Panc1 (cell line): ENCODE results near the gene ANKRD13A. TPM values are rescaled to one million over a fixed set of nuclear protein-coding genes. Genes with fewer than 3 reads are reported as not detected.

Experiments
- ATAC-seq: fragments of 200-7000 bp; cut with Tn5 transposase; 2 replicates; pipeline ENCODE4 v1.9.1; 2020; ENCODE audit warnings: mild to moderate bottlenecking, moderate library complexity
- BruUV-seq: library from RNA; stranded (reverse); fragments of 400-500 nt; replicated peaks from 2 replicates; lab custom pipeline; 2021; lab: Mats Ljungman, UMichigan
- CTCF ChIA-PET: fragments of 300-600 bp; sonication (Branson Sonifier 250); formaldehyde crosslinking; loops from one replicate; lab custom pipeline; 2022; ENCODE audit warnings: antibody characterized with exemption; lab: Charles Lee
- POLR2A ChIA-PET: fragments of 300-600 bp; sonication (Branson Sonifier 250); formaldehyde crosslinking; loops from one replicate; lab custom pipeline; 2022; ENCODE audit warnings: antibody characterized with exemption; lab: Charles Lee
- DNase-seq: peaks from one replicate; pipeline ENCODE4 v3.0.0-alpha.2; 2010; ENCODE audit warnings: low read depth, low spot score
- H3K27ac ChIP-seq: 2 replicates; pipeline ENCODE4 v1.5.1; 2011; ENCODE audit warnings: mild to moderate bottlenecking, low read length, inconsistent platforms
- H3K27me3 ChIP-seq: fragments of 200-500 bp; sonication (Bioruptor generic); 2 replicates; pipeline ENCODE4 v1.6.0; 2014; ENCODE audit warnings: low read length, inconsistent platforms; ENCODE audit not compliant: control insufficient read depth, insufficient read depth
- H3K36me3 ChIP-seq: fragments of 200-500 bp; sonication (Bioruptor generic); 2 replicates; pipeline ENCODE4 v1.5.1; 2014; ENCODE audit warnings: inconsistent platforms, mild to moderate bottlenecking, low read length, moderate library complexity; ENCODE audit not compliant: control insufficient read depth, insufficient read depth
- H3K4me1 ChIP-seq: 2 replicates; pipeline ENCODE4 v1.5.1; 2011; ENCODE audit warnings: inconsistent platforms, mild to moderate bottlenecking, low read length, moderate library complexity; ENCODE audit not compliant: control insufficient read depth, insufficient read depth
- H3K4me3 ChIP-seq, 2 experiments: 2 replicates each; pipeline ENCODE4 v1.5.1; 2011 to 2012; ENCODE audit warnings: low read depth in 2 of 2, low read length in 2 of 2, mild to moderate bottlenecking in 2 of 2, inconsistent platforms in 1 of 2, moderate library complexity in 1 of 2
- H3K9me3 ChIP-seq: fragments of 200-500 bp; sonication (Bioruptor generic); 2 replicates; pipeline ENCODE4 v1.5.1; 2014; ENCODE audit warnings: low read depth, mild to moderate bottlenecking, inconsistent platforms, low read length, moderate library complexity; ENCODE audit not compliant: control insufficient read depth, insufficient read depth
- POLR2AphosphoS5 ChIP-seq: IDR thresholded peaks from 2 replicates; pipeline ENCODE4 v1.6.1; 2012; ENCODE audit warnings: mild to moderate bottlenecking, low read depth, low read length, moderate library complexity
- REST ChIP-seq, 2 experiments: IDR thresholded peaks; 2 replicates each; pipeline ENCODE4 v1.6.1; 2011 to 2012; ENCODE audit warnings: low read depth in 2 of 2, control low read depth in 1 of 2, low read length in 1 of 2, mild to moderate bottlenecking in 1 of 2, moderate library complexity in 1 of 2; ENCODE audit not compliant: insufficient read depth in 1 of 2
- SIN3A ChIP-seq: IDR thresholded peaks from 2 replicates; pipeline ENCODE4 v1.6.1; 2012; ENCODE audit warnings: low read depth, mild to moderate bottlenecking, low read length, moderate library complexity, borderline replicate concordance; ENCODE audit not compliant: insufficient read depth
- TCF7L2 ChIP-seq: IDR thresholded peaks from 2 replicates; pipeline ENCODE4 v1.6.1; 2011; ENCODE audit warnings: mild to moderate bottlenecking, low read depth, low read length, inconsistent platforms
- in situ Hi-C: cut with HindIII; loops from 2 replicates; pipeline ENCODE4 v1.10.0; 2016; ENCODE audit warnings: low sequenced_read_pairs, low pct_unique_long_range_greater_than_20kb
- intact Hi-C: fragments of 100-400 bp; cut with micrococcal nuclease; formaldehyde crosslinking; loops from one replicate; pipeline ENCODE4 v1.10.0; 2022; ENCODE audit not compliant: unreplicated experiment
- total RNA-seq: library from RNA; stranded (reverse); gene quantifications from one replicate; pipeline ENCODE4 v1.2.1, GENCODE V29; 2021; ENCODE audit not compliant: unreplicated experiment
- TF ChIP-seq, protein P1 (sequence below): fragments of 450-650 bp; IDR thresholded peaks from 2 replicates; pipeline ENCODE4 v1.5.1; 2017; ENCODE audit warnings: mild to moderate bottlenecking

The ANKRD13A gene
- total RNA-seq, 1 experiment from 2014 or later, result 34.4 TPM

DNA sequence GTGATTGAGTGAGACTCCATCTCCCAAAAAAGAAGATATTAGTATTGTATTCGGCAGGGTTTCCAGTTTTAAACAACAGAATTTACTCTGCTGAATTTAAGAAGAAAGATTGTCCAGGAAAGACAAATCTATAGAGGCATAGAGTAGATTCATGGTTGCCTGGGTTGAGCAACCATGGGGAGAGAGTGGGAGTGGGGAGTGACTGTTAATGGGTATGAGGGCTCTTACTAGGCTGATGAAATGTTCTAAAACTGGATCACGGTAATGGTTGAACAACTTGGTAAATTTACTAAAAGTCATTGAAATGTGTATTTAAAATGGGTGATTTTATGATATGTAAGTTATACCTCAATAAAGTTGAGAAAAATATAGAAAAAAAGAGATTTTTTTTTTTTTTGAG is 63.0 kb downstream of the ANKRD13A start:
- no peak overlapping the region for H3K4me3 ChIP-seq
- TF ChIP-seq, protein P1, sequence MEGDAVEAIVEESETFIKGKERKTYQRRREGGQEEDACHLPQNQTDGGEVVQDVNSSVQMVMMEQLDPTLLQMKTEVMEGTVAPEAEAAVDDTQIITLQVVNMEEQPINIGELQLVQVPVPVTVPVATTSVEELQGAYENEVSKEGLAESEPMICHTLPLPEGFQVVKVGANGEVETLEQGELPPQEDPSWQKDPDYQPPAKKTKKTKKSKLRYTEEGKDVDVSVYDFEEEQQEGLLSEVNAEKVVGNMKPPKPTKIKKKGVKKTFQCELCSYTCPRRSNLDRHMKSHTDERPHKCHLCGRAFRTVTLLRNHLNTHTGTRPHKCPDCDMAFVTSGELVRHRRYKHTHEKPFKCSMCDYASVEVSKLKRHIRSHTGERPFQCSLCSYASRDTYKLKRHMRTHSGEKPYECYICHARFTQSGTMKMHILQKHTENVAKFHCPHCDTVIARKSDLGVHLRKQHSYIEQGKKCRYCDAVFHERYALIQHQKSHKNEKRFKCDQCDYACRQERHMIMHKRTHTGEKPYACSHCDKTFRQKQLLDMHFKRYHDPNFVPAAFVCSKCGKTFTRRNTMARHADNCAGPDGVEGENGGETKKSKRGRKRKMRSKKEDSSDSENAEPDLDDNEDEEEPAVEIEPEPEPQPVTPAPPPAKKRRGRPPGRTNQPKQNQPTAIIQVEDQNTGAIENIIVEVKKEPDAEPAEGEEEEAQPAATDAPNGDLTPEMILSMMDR, result no peak
- TF ChIP-seq POLR2AphosphoS5 (no peak), REST (IDR thresholded peaks at IDR 0.05; ENCODE audit: insufficient read depth in 1 of 2, low read depth in 2 of 2, low read length in 1 of 2) (no peak), TCF7L2 (no peak), SIN3A (no peak)
- ATAC-seq, result no peak
- intact Hi-C loops (no loop called here), in situ Hi-C loops (no loop called here)
- no peaks in the 10 kb centered on the region for H3K36me3 ChIP-seq
- BruUV-seq, result no TSS peak
- H3K27ac ChIP-seq, result no peak overlapping the region
- CTCF ChIA-PET, result interaction anchor here (0.6 kb wide), 1 partner anchor 95 kb away, joined by 3 read pairs; no protein-coding TSS in a partner anchor
- H3K4me1 ChIP-seq, result no peaks in the 10 kb centered on the region
- H3K9me3 ChIP-seq, result no peaks in the 10 kb centered on the region
- POLR2A ChIA-PET, result interaction anchor here (0.6 kb wide), 1 partner anchor 75 kb away, joined by 4 read pairs; no protein-coding TSS in a partner anchor
- no peak for DNase-seq
- no peaks in the 10 kb centered on the region for H3K27me3 ChIP-seq

DNA sequence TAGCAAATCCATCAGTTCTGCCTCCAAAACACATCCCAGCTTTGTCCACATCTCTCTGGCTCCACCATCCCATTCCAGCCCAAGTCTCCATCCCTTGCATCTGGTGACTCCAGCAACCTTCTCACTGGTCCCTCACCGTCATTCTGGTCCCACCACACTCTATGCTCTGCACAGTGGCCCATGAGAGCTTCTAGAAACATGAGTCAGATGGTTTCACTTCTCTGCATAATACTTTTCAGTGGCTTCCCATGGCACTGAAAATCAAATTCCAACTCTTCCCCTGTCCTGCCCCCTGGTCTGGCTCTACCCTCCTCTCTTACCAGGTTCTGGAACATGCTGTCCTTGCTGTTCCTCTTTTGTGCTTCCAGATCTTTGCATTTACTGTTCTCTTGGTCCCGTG is 66.3 kb downstream of the ANKRD13A start:
- H3K27me3 ChIP-seq, result no peaks in the 10 kb centered on the region
- in situ Hi-C loops, result no loop called here
- POLR2A ChIA-PET, result interaction anchor here (0.6 kb wide), 1 partner anchor 158 kb away, joined by 7 read pairs; no protein-coding TSS in a partner anchor
- H3K4me1 ChIP-seq, result no peaks in the 10 kb centered on the region
- CTCF ChIA-PET, result no interaction called here
- intact Hi-C loops, result no loop called here
- no peak for ATAC-seq
- no peak for DNase-seq
- H3K9me3 ChIP-seq, result no peaks in the 10 kb centered on the region
- no peak overlapping the region for H3K27ac ChIP-seq
- H3K4me3 ChIP-seq, result no peak overlapping the region
- BruUV-seq, result no TSS peak
- no peaks in the 10 kb centered on the region for H3K36me3 ChIP-seq
- no peak for TF ChIP-seq POLR2AphosphoS5

GRCh38 chr12:110067531-110067930 is 68.3 kb downstream of the ANKRD13A start:
- Histone ChIP-seq H3K27ac (no peak overlapping the region), H3K9me3 (no peaks in the 10 kb centered on the region), H3K36me3 (no peaks in the 10 kb centered on the region), H3K27me3 (no peaks in the 10 kb centered on the region), H3K4me3 (no peak overlapping the region), H3K4me1 (no peaks in the 10 kb centered on the region)
- CTCF ChIA-PET, result no interaction called here
- POLR2A ChIA-PET, result no interaction called here
- DNase-seq (no peak), ATAC-seq (no peak)
- intact Hi-C loops (no loop called here), in situ Hi-C loops (no loop called here)
- no TSS peak for BruUV-seq
- TF ChIP-seq TCF7L2 (no peak), REST (IDR thresholded peaks at IDR 0.05; ENCODE audit: insufficient read depth in 1 of 2, low read depth in 2 of 2, low read length in 1 of 2) (no peak), POLR2AphosphoS5 (no peak), SIN3A (no peak)
- TF ChIP-seq, protein P1, result no peak
